GM21529 (cell line): Measurements from ENCODE around the gene PTPN3.

ENCODE experiments used
- ATAC-seq: cut with Tn5 transposase; IDR thresholded peaks from one replicate; pipeline ENCODE4 v1.9.1; 2021; ENCODE audit not compliant: unreplicated experiment

PTPN3 gene

DNA sequence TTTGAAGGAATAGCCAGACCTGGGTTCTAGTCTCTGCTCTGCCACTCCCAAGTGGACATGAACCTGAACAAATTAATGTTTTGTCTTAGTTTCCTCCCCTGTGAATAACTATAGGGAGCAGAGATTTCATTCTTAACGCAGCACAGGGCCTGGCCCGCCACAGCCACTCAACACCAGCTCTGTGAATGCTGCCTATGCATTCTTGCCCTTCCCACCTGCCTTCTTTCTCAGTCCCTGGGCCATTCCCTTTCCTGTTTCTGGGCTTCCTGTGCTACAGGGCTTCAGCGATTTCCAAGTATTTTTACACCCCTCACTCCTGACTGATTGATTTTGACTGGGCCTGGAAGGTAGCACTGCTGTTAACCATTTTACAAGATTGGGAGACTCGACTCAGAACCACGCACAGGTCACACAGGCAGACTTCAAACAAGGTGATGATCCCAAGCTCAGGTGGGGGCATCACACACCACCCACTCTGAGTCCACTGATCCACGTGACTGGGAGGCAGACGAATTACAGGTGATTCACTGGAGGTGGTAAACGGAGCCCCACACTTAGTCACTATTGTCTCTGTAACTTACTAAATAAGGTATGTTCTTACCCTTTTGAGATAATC lies 21.4 kb downstream of the PTPN3 start:
- no peak for ATAC-seq

- ATAC-seq: no peak
Observed at GRCh38 chr9:109475526-109475925, 22.6 kb downstream of the PTPN3 start.

DNA sequence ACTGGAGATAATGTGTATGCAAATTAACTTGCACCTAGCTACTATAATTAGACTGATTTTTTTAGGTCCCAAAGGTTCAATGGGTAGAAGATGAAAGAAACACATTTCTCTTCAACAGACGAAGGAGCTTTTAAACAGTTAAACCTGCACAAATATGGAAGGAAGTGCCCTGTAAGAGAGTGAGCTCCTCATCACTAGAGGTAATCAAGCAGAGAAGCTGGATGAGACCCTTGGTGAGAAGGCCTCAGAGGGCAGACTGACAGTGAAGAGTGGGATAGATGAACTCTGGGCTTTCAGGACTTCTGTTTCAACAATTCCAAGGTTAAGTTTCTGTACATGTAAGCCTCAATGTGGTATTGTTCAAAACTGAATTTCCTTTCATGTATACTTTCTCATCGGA lies 23.2 kb downstream of the PTPN3 start:
- no peak for ATAC-seq

GRCh38 chr9:109474170-109474569 lies 23.9 kb downstream of the PTPN3 start:
- ATAC-seq: no peak

GRCh38 chr9:109473329-109473728 lies 24.8 kb downstream of the PTPN3 start:
- ATAC-seq: no peak

DNA sequence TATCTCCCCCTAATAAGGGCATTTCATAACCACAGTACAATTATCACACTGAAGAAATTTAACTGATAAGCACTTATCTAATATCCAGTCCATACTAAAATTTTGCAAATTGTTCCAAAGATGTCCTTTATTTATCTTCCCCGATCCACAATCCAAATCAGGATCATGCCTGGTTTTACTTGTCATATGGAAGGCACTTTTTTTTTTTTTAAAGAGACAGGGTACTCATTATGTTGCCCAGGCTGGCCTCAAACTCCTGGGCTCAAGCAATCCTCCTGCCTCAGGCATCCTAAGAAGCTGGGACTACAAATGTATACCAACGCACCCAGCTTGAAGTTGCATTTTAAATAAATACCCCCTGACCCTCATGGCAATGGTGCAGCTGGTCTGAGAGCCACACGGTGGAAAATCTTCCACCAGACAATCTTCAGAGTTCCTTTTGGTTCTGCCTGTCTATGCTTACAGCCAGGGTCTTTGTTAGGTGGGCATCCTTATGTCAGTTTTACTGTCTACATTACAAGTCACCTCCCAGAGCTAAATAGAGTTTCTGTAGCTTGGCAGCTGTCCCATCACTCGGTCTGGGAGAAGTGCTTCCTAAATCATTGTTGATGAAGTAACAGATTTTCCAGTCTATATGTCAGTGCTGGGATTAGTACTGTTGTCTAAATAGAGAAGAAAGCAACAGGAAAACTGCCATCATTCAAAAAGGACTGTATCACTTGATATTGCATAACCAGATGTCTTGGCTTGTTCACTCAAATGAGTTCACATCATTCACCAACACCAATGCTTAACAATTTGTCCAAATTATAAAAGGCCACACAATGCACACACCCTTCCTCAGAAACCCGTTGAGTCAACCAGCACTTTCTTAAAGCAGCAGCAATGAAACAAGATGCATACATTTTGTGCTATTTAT lies 26.4 kb downstream of the PTPN3 start:
- no peak for ATAC-seq

DNA sequence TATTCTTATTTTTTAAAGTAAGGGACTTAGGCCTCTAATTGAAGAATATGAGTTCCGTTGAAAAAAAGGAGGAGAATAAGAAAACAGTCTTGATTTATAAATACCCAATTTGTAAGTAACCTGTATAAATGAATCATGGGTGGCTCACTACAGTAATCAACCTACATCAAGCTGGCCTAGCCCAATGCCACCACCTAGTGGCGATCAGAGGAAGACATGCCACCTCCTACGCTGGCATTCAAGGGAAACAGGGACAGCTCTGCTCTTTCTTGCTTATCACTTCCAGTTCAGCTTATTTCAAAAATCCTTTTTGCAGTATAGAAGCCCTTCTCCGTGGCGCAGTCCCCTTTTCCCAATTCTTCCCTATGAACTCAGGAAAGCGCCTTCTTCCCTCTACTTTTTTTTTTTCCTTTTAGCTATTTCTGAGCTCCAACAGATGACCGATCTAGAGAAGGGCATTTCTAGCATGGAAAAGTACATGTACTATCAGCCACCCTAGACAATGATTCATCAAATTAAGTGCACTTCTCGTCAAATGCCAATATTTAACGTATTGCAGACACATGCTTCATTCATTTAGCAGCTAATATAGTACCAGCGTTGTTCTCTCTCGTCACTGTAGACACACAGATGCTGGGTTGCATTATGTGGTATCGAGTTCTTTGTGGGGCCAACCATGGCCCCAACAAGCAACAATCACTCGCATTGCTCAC lies 28.3 kb downstream of the PTPN3 start:
- ATAC-seq: peak; percentile 91

- ATAC-seq: no peak
Observed at GRCh38 chr9:109468927-109469326, 29.2 kb downstream of the PTPN3 start.

GRCh38 chr9:109467936-109468335 lies 30.2 kb downstream of the PTPN3 start:
- no peak for ATAC-seq

GRCh38 chr9:109466623-109467590 lies 31.2 kb downstream of the PTPN3 start:
- no peak for ATAC-seq

DNA sequence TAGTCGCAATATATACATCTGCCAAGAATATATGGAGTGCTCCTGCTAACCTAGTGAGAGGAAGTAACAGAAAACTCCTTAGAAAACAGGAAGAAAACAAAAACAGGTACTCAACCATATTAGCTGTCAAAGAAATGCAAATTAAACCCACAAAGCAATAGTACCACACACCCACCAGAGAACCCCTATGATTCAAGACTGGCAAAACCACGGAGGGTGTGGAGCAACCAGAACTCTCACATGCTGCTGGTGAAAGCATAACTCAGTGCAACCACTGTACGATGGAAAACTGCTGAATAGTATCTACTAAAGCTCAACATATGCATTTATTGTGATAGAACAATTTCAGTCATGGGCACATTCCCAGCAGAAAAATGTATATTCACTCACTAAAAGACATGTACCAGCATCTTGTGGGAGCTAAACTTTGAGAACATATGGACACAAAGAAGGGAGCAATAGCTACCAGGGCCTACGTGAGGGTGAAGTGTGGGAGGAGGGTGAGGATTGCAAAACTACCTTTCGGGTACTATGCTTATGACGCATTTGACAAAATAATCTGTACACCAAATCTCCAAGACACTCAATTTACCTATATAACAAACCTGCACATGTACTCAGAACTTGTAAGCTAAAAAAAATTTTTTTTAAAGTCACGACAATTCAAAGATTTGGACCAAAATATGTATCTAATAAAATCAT lies 34.0 kb downstream of the PTPN3 start:
- ATAC-seq: peak; percentile 84

DNA sequence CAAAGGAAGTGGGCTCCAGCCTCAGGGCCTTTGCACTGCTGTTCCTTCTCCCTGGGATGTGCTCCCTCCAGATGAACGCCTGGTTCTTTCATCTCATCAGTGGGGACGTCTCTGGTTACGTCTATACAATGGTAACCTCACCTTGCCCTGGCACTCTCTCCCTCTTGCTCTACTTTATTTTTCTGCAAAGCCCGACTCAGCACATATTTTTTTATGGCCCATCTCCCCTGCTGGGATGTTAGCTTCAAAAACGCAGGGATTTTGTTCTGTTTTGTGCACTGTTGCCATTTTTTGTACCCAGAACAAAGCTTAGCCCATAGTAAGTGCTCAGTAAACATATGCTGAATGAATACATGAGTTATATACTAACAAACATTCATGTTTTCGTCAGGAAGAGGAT lies 37.5 kb downstream of the PTPN3 start:
- ATAC-seq: no peak

DNA sequence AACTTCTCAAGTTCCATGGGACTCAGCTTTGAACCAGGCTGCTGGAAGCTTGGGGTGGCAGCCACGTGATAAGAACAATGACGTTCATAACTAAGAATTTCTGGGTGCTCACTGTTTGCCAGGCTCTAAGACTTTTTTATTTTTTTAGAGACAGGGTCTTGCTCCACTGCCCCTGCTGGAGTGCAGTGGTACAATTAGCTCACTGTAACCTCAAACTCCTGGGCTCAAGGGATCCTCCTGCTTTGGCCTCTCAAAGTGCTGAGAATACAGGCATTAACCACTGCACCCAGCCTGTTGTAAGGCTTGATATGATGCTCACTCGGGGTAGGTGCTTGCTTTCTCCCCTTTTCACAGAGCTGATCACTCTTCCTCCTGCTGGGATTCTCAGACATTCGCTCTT lies 38.7 kb downstream of the PTPN3 start:
- no peak for ATAC-seq

GRCh38 chr9:109458453-109459211 lies 39.5 kb downstream of the PTPN3 start:
- no peak for ATAC-seq

GRCh38 chr9:109456811-109457210 lies 41.3 kb downstream of the PTPN3 start:
- no peak for ATAC-seq

- ATAC-seq: no peak
Observed at GRCh38 chr9:109455861-109456260, 42.2 kb downstream of the PTPN3 start.

GRCh38 chr9:109455391-109455790 lies 42.7 kb downstream of the PTPN3 start:
- ATAC-seq: no peak

- no peak for ATAC-seq
Observed at GRCh38 chr9:109454601-109455155, 43.4 kb downstream of the PTPN3 start.

DNA sequence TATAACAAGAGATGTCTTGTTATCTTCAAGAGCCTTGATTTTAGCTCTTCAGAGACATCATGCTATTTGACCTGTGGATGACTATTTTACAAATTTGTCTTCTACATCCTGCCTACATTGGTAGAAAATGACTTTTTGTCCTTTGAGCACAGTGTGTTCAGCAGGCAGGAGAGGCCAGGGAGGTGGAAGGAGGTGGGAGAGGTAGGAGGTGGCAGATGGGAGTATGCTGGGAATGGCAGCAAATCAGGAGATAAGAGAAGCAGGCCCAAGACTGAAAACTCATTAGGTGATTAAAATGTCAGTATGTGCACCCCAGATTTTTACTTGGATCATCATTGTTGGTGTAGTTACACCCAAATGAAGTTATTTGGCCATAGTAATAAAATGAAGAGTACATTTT lies 44.1 kb downstream of the PTPN3 start:
- ATAC-seq: no peak
